ENCODE results near the gene APOC4.

DNA sequence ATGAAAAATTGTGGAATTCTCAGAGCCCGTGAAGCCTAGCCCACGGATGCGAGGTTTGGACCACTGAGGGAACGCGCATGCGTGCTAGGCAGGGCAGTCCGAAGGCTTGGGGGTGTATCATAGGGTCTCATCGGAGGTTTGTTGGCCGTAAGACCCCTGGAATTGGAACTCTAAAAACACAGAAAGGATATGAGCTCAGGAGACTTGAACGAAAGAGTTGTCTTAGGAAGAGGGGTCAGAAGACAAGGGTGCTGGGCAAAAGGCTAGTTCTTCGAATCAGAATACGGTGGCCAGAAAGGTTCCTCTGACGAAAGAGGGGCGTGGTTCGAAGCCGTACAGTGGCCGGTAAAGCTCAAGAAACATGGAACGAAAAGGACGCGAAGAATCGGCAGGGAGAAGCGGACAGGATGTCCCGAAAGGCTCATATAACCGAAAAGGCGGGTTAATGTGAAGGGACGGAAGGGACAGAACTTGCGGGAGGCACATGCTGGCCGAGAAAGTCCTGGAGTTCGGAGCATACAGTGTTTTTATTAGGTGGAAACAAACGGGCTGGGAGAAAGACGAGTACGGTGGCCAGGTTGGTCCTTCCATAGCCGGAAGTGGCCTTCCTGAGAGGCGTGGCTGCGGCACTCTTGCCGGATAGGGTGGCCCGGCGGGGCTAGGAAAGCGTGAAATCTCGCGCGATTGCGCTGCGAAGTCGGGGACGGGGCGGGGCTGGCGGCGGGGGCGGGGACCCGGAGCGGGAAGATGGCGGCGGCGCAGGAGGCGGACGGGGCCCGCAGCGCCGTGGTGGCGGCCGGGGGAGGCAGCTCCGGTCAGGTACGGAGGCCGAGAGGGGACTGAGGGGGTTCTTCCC lies 12.8 kb downstream of the APOC4 start, which contains the start of gene CLPTM1:
- no peak for TF ChIP-seq CTCF (IDR thresholded peaks at IDR 0.05)
- TF ChIP-seq EZH2 (IDR thresholded peaks at IDR 0.05; ENCODE audit: borderline replicate concordance, insufficient read depth, low read depth, low read length, poor library complexity, severe bottlenecking), result no peak

Measured in B cell (primary cell).